ENCODE measurements around the gene GPR26.

The GPR26 gene

GRCh38 chr10:123633636-123634035 lies 32.5 kb upstream of the GPR26 start:
- Histone ChIP-seq H3K27me3 (ENCODE audit: control insufficient read depth in 5 of 5, insufficient read depth in 4 of 5, low read length in 5 of 5) (peaks cover 4 to 11% (median 7%) of the 10 kb centered on the region in 5 donors), H3K4me3 (ENCODE audit: low read depth in 1 of 5, low read length in 5 of 5) (no peak overlapping the region), H3K4me1 (ENCODE audit: control insufficient read depth in 5 of 5, insufficient read depth in 5 of 5, low read length in 5 of 5) (no peaks in the 10 kb centered on the region), H3K9ac (ENCODE audit: low read length in 5 of 5) (no peak overlapping the region), H3K36me3 (ENCODE audit: control insufficient read depth in 5 of 5, insufficient read depth in 5 of 5, low read length in 5 of 5) (no peaks in the 10 kb centered on the region), H3K9me3 (ENCODE audit: control insufficient read depth in 5 of 5, low read length in 5 of 5) (peaks cover 0 to 9% (median 0%) of the 10 kb centered on the region in 5 donors), H3K27ac (ENCODE audit: low read depth, low read length) (no peak overlapping the region)

GRCh38 chr10:123634221-123634620 lies 31.9 kb upstream of the GPR26 start:
- no peaks in the 10 kb centered on the region for H3K4me1 ChIP-seq (ENCODE audit: control insufficient read depth in 5 of 5, insufficient read depth in 5 of 5, low read length in 5 of 5)
- no peak overlapping the region for H3K27ac ChIP-seq (ENCODE audit: low read depth, low read length)

GRCh38 chr10:123635131-123635530 lies 31.0 kb upstream of the GPR26 start:
- no peak overlapping the region for H3K27ac ChIP-seq (ENCODE audit: low read depth, low read length)
- peaks cover 0 to 6% (median 0%) of the 10 kb centered on the region in 5 donors for H3K9me3 ChIP-seq (ENCODE audit: control insufficient read depth in 5 of 5, low read length in 5 of 5)
- peaks cover 4 to 11% (median 7%) of the 10 kb centered on the region in 5 donors for H3K27me3 ChIP-seq (ENCODE audit: control insufficient read depth in 5 of 5, insufficient read depth in 4 of 5, low read length in 5 of 5)
- no peak overlapping the region for H3K4me3 ChIP-seq (ENCODE audit: low read depth in 1 of 5, low read length in 5 of 5)
- no peaks in the 10 kb centered on the region for H3K4me1 ChIP-seq (ENCODE audit: control insufficient read depth in 5 of 5, insufficient read depth in 5 of 5, low read length in 5 of 5)
- no peak overlapping the region for H3K9ac ChIP-seq (ENCODE audit: low read length in 5 of 5)
- H3K36me3 ChIP-seq (ENCODE audit: control insufficient read depth in 5 of 5, insufficient read depth in 5 of 5, low read length in 5 of 5) = no peaks in the 10 kb centered on the region

More at GRCh38 chr10:123634221-123634620, 31.9 kb upstream of the GPR26 start:
- Histone ChIP-seq H3K9me3 (ENCODE audit: control insufficient read depth in 5 of 5, low read length in 5 of 5) (peaks cover 0 to 9% (median 0%) of the 10 kb centered on the region in 5 donors), H3K27me3 (ENCODE audit: control insufficient read depth in 5 of 5, insufficient read depth in 4 of 5, low read length in 5 of 5) (peaks cover 4 to 11% (median 7%) of the 10 kb centered on the region in 5 donors), H3K9ac (ENCODE audit: low read length in 5 of 5) (no peak overlapping the region), H3K4me3 (ENCODE audit: low read depth in 1 of 5, low read length in 5 of 5) (no peak overlapping the region), H3K36me3 (ENCODE audit: control insufficient read depth in 5 of 5, insufficient read depth in 5 of 5, low read length in 5 of 5) (no peaks in the 10 kb centered on the region)

- Histone ChIP-seq H3K4me1 (ENCODE audit: control insufficient read depth in 5 of 5, insufficient read depth in 5 of 5, low read length in 5 of 5) (no peaks in the 10 kb centered on the region), H3K27ac (ENCODE audit: low read depth, low read length) (no peak overlapping the region), H3K9ac (ENCODE audit: low read length in 5 of 5) (no peak overlapping the region), H3K27me3 (ENCODE audit: control insufficient read depth in 5 of 5, insufficient read depth in 4 of 5, low read length in 5 of 5) (peaks cover 4 to 11% (median 7%) of the 10 kb centered on the region in 5 donors), H3K4me3 (ENCODE audit: low read depth in 1 of 5, low read length in 5 of 5) (no peak overlapping the region), H3K36me3 (ENCODE audit: control insufficient read depth in 5 of 5, insufficient read depth in 5 of 5, low read length in 5 of 5) (no peaks in the 10 kb centered on the region), H3K9me3 (ENCODE audit: control insufficient read depth in 5 of 5, low read length in 5 of 5) (peaks cover 0 to 6% (median 0%) of the 10 kb centered on the region in 5 donors)
These were observed 30.4 kb upstream of the GPR26 start for GRCh38 chr10:123635745-123636144.

GRCh38 chr10:123636598-123637325 lies 29.4 kb upstream of the GPR26 start:
- no peak overlapping the region for H3K27ac ChIP-seq (ENCODE audit: low read depth, low read length)
- H3K36me3 ChIP-seq (ENCODE audit: control insufficient read depth in 5 of 5, insufficient read depth in 5 of 5, low read length in 5 of 5) = no peaks in the 10 kb centered on the region
- no peak overlapping the region for H3K4me3 ChIP-seq (ENCODE audit: low read depth in 1 of 5, low read length in 5 of 5)
- H3K9ac ChIP-seq (ENCODE audit: low read length in 5 of 5) = no peak overlapping the region
- no peaks in the 10 kb centered on the region for H3K4me1 ChIP-seq (ENCODE audit: control insufficient read depth in 5 of 5, insufficient read depth in 5 of 5, low read length in 5 of 5)
- peaks cover 4 to 11% (median 7%) of the 10 kb centered on the region in 5 donors for H3K27me3 ChIP-seq (ENCODE audit: control insufficient read depth in 5 of 5, insufficient read depth in 4 of 5, low read length in 5 of 5)
- H3K9me3 ChIP-seq (ENCODE audit: control insufficient read depth in 5 of 5, low read length in 5 of 5) = peaks cover 0 to 6% (median 0%) of the 10 kb centered on the region in 5 donors

GRCh38 chr10:123637326-123637880 lies 28.8 kb upstream of the GPR26 start:
- no peaks in the 10 kb centered on the region for H3K36me3 ChIP-seq (ENCODE audit: control insufficient read depth in 5 of 5, insufficient read depth in 5 of 5, low read length in 5 of 5)
- H3K27ac ChIP-seq (ENCODE audit: low read depth, low read length) = no peak overlapping the region
- no peak overlapping the region for H3K4me3 ChIP-seq (ENCODE audit: low read depth in 1 of 5, low read length in 5 of 5)
- no peaks in the 10 kb centered on the region for H3K4me1 ChIP-seq (ENCODE audit: control insufficient read depth in 5 of 5, insufficient read depth in 5 of 5, low read length in 5 of 5)
- no peak overlapping the region for H3K9ac ChIP-seq (ENCODE audit: low read length in 5 of 5)
- H3K9me3 ChIP-seq (ENCODE audit: control insufficient read depth in 5 of 5, low read length in 5 of 5) = peaks cover 0 to 5% (median 0%) of the 10 kb centered on the region in 5 donors
- peaks cover 4 to 11% (median 7%) of the 10 kb centered on the region in 5 donors for H3K27me3 ChIP-seq (ENCODE audit: control insufficient read depth in 5 of 5, insufficient read depth in 4 of 5, low read length in 5 of 5)

- H3K36me3 ChIP-seq (ENCODE audit: control insufficient read depth in 5 of 5, insufficient read depth in 5 of 5, low read length in 5 of 5) = no peaks in the 10 kb centered on the region
- H3K9me3 ChIP-seq (ENCODE audit: control insufficient read depth in 5 of 5, low read length in 5 of 5) = no peaks in the 10 kb centered on the region
- peaks cover 0 to 9% (median 6%) of the 10 kb centered on the region in 5 donors for H3K27me3 ChIP-seq (ENCODE audit: control insufficient read depth in 5 of 5, insufficient read depth in 4 of 5, low read length in 5 of 5)
- H3K9ac ChIP-seq (ENCODE audit: low read length in 5 of 5) = no peak overlapping the region
- H3K4me3 ChIP-seq (ENCODE audit: low read depth in 1 of 5, low read length in 5 of 5) = no peak overlapping the region
- no peaks in the 10 kb centered on the region for H3K4me1 ChIP-seq (ENCODE audit: control insufficient read depth in 5 of 5, insufficient read depth in 5 of 5, low read length in 5 of 5)
- no peak overlapping the region for H3K27ac ChIP-seq (ENCODE audit: low read depth, low read length)
These were observed 27.0 kb upstream of the GPR26 start for GRCh38 chr10:123639131-123639530.

GRCh38 chr10:123640016-123640535 lies 26.1 kb upstream of the GPR26 start:
- no peak overlapping the region for H3K27ac ChIP-seq (ENCODE audit: low read depth, low read length)
- H3K36me3 ChIP-seq (ENCODE audit: control insufficient read depth in 5 of 5, insufficient read depth in 5 of 5, low read length in 5 of 5) = no peaks in the 10 kb centered on the region
- no peaks in the 10 kb centered on the region for H3K9me3 ChIP-seq (ENCODE audit: control insufficient read depth in 5 of 5, low read length in 5 of 5)
- no peak overlapping the region for H3K4me3 ChIP-seq (ENCODE audit: low read depth in 1 of 5, low read length in 5 of 5)
- H3K27me3 ChIP-seq (ENCODE audit: control insufficient read depth in 5 of 5, insufficient read depth in 4 of 5, low read length in 5 of 5) = peaks cover 3 to 14% (median 9%) of the 10 kb centered on the region in 5 donors
- H3K9ac ChIP-seq (ENCODE audit: low read length in 5 of 5) = no peak overlapping the region
- H3K4me1 ChIP-seq (ENCODE audit: control insufficient read depth in 5 of 5, insufficient read depth in 5 of 5, low read length in 5 of 5) = no peaks in the 10 kb centered on the region

- Histone ChIP-seq H3K27ac (ENCODE audit: low read depth, low read length) (no peak overlapping the region), H3K27me3 (ENCODE audit: control insufficient read depth in 5 of 5, insufficient read depth in 4 of 5, low read length in 5 of 5) (peaks cover 8 to 26% (median 12%) of the 10 kb centered on the region in 5 donors), H3K4me1 (ENCODE audit: control insufficient read depth in 5 of 5, insufficient read depth in 5 of 5, low read length in 5 of 5) (no peaks in the 10 kb centered on the region), H3K4me3 (ENCODE audit: low read depth in 1 of 5, low read length in 5 of 5) (no peak overlapping the region), H3K9ac (ENCODE audit: low read length in 5 of 5) (no peak overlapping the region), H3K36me3 (ENCODE audit: control insufficient read depth in 5 of 5, insufficient read depth in 5 of 5, low read length in 5 of 5) (no peaks in the 10 kb centered on the region), H3K9me3 (ENCODE audit: control insufficient read depth in 5 of 5, low read length in 5 of 5) (no peaks in the 10 kb centered on the region)
These were observed 23.9 kb upstream of the GPR26 start for GRCh38 chr10:123642293-123642692.

GRCh38 chr10:123642697-123643096 lies 23.5 kb upstream of the GPR26 start:
- Histone ChIP-seq H3K27me3 (ENCODE audit: control insufficient read depth in 5 of 5, insufficient read depth in 4 of 5, low read length in 5 of 5) (peaks cover 8 to 26% (median 12%) of the 10 kb centered on the region in 5 donors), H3K9me3 (ENCODE audit: control insufficient read depth in 5 of 5, low read length in 5 of 5) (no peaks in the 10 kb centered on the region), H3K4me1 (ENCODE audit: control insufficient read depth in 5 of 5, insufficient read depth in 5 of 5, low read length in 5 of 5) (no peaks in the 10 kb centered on the region), H3K4me3 (ENCODE audit: low read depth in 1 of 5, low read length in 5 of 5) (no peak overlapping the region), H3K27ac (ENCODE audit: low read depth, low read length) (no peak overlapping the region), H3K9ac (ENCODE audit: low read length in 5 of 5) (no peak overlapping the region), H3K36me3 (ENCODE audit: control insufficient read depth in 5 of 5, insufficient read depth in 5 of 5, low read length in 5 of 5) (no peaks in the 10 kb centered on the region)

Measured in subcutaneous abdominal adipose tissue (tissue), 5 donors.